Glomerular endothelial cell (primary cell): ENCODE data around the gene HIP1. TPM values are rescaled to one million over a fixed set of nuclear protein-coding genes. Genes with fewer than 3 reads are reported as not detected.
"Not testable (repeated sequence)": the region's sequence is repeated elsewhere in the genome, so short reads cannot be mapped to it uniquely, and the experiment has no call there.

Experiments
- DNase-seq: peaks from one replicate; pipeline ENCODE4 v3.0.0-alpha.2; 2011; ENCODE audit warnings: low read depth, low spot score; ENCODE audit errors: extremely low read depth
- total RNA-seq: library from RNA; depleted of rRNA; stranded (reverse); fragments of >200 nt; gene quantifications from 2 replicates; pipeline ENCODE4 v1.2.3, GENCODE V29; 2015

HIP1 gene
- total RNA-seq, 1 donor from 2014 or later: 35.5 TPM

DNA sequence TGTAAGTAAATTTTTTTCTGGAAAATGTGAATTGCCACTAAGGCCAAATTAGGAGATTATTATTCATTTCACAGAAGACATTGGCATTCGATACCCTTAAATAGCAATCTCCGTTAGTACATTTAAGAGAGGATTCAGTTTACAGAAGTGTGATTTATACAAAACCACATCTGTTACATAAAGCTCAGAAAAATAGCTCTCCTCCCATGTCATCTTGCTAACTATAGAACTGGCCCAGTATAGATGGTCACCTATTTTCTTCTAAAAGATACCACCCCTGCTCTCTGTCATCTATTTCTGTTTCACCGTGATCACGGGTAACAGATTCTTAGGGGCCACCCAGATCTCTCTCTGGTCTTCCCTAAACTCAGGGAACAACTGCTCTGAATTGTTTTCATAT, 119.1 kb downstream of the HIP1 start:
- DNase-seq: no peak

DNA sequence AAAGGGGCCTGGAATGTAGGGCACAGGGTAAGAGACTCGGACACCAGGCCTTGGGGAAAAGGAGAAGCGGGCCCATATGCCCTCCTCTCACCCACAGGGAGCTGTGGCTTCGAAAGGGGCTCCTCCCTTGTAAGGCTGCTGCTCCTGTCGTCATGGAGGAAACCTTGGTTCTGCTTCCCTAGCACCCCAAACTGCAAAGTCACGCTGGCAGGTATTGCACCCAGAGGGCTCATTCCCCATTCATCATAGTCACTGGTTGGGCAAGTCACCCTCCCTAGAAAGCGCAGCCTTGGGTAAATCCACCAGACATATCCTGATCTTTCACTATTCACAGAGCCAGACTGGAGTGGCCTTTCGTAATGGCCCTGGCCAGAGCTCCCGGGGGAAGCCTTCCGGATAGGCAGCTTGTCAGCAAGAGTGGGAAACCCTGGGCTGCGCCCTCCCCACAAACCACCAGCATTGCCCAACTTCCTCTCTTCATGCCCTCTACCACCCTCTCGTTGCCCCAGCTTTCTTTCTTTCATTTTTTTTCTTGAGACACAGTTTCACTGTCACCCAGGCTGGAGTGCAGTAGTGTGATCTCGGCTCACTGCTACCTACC, 121.0 kb downstream of the HIP1 start:
- DNase-seq: no peak

DNA sequence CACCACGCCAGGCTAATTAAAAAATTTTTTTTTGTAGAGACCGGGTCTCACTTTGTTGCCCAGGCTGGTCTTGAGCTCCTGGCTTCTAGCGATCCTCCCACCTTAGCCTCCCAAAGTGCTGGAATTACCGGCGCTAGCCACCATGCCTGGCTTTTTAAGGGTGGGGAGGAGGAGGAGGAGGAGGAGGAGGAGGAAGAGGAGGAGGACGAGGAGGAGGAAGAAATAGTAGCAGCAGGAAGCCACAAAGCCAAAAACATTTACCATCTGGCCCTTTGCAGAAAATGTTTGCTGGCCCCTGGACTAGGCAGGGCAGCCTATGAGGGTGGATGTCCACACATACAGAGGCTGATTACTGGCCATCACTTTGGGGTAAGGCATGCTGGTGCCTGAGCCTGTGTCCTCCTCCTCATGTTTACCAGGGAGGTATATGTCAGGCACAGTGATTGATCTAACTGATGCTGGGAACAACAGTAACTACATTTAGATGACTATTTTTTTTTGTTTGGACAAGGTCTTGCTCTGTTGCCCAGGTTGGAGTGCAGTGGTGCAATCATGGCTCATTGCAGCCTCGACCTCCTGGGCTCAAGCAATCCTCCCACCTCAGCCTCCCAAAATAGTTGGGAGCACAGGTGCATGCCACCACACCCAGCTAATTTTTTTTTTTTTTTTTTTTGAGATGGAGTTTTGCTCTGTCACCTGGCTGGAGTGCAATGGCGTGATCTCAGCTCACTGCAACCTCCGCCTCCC, 122.1 kb downstream of the HIP1 start:
- DNase-seq: no peak

DNA sequence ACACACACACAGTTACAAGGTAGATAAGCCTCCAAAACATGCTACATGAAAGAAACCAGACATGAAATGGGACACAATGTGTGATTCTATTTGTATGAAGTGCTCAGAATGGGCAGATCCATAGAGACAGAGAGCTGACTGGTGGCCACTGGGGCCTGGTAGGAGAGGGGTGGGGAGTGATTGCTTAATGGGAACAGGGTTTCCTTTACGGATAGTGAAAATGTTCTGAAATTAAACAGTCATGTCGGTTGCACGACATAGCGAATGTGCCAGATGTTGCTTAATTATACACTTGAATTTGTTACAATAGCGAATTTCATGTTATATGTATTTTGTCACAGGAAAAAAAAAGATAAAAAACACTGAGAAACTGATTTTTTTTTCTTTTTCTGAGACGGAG, 124.3 kb downstream of the HIP1 start:
- no peak for DNase-seq

DNA sequence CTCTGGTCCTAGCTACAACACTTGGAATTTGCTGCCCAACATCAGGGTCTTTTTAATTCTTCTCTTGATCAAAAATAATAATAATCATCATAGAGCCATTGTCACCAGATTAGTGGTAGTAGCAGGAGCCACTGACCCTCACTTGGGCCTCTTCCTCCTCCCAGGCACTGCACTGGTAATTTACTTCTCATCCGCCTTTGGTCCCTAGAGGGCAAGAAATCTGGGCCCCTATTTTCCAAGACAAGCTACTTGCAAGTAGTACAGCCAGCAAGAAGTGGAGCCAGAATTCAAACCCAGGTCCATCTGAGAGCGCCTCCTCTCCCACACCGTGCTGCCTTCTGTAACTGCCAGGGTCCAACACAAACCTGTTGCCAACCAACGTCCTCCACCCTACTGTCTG, 125.4 kb downstream of the HIP1 start:
- no peak for DNase-seq

DNA sequence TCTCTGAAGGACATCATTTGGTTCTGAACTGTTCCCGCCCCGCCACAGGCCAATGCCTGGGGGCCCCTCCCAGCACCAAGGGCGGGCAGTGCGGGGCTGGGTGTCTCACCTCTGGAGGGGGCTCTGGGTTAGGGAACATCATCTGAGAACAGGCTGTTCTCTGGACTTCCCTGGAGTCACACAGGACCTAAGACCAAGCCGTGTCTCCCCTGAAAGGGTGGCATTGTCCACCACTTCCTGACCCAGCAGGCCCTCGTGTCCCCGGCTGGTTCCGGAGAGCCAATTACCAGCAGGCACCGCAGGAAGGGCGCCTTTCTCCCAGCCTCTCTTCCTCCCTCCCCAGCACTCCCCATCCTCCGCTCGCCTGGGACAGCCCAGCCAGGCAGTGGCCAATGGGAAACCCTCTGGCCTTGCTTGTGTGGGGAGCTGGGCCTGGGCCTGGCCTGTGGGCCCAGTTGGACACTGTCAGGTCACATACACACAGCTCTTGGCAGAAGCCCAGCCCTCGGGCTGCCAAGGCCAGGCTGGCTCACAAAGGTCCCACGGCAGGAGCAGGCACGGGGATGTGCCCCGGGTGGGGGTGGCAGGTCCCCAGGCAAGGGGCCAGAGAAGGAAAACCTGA, 127.1 kb downstream of the HIP1 start:
- no peak for DNase-seq

DNA sequence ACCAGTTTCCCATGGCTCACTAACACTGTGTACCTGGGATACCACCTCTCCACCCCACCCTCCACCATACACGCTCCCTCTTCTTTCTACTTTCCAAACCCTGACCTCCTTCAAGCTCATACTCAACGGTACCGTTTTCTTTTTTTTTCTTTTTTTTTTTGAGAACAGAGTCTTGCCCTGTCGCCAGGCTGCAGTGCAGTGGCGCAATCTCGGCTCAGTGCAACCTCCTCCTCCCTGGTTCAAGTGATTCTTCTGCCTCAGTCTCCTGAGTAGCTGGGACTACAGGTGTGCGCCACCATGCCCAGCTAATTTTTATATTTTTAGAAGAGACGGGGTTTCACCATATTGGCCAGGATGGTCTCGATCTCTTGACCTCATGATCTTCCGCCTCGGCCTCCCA, 129.3 kb downstream of the HIP1 start:
- DNase-seq: not testable (repeated sequence)

DNA sequence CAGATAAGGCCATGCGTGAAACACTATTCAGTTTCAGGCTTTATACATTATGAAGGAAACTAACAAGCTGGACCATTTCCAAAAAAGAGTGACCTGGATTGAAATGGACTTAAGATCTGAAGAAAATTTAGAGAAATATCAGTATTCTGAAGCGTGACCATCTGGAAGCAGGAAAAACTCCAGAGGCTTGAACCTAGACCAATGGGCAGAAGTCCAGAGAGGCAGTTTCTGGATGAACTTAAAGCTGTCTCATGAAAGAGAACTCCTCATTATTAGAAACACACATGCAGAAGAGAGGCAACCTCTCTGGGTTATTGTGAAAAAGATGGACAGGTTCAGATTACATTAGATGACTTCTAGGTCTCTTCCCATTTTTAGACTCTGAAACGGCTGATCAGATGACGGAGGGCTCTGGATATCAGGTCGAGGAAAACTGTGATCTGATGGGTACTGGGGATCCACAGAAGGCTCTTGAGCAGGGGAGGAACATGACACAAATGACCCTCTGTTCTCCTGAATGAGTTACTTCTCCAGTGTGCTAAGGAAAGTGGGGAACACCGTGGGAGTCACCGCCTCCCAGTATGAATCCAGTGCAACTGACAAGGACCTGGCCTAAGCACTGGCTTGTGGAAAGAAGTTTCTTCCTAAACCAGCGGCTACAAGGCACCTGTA, 130.2 kb downstream of the HIP1 start:
- DNase-seq: no peak

DNA sequence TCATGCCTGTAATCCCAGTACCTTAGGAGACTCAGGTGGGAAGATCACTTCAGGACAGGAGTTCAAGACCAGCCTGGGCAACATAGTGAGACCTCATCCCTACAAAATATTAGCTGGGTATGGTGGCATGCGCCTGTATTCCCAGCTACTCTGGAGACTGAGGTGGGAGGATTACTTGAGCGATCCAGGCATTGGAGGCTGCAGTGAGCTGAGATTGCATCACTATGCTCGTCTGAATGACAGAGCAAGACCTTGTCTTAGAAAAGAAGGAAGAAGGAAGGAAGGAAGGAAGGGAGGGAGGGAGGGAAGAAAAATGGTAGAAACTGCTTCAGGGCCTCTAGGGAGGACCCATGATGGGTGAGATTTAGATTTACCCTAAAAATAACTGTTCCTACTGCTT, 134.3 kb downstream of the HIP1 start:
- no peak for DNase-seq

DNA sequence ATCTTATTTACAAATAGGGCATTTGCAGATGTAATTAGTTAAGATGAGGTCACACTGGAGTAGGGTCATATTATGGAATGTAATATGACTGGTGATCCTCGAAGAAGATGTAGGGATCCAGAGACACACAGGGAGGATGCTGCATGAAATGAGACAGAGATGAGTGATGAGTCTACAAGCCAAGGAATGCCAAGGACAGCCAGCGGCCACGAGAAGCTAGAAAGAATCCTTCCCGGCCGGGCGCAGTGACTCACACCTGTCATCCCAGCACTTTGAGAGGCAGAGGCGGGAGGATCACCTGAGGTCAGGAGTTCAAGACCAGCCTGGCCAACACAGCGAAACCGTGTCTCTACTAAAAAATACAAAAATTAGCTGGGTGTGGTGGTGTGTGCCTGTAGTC, 135.9 kb downstream of the HIP1 start:
- DNase-seq: not testable (repeated sequence)

DNA sequence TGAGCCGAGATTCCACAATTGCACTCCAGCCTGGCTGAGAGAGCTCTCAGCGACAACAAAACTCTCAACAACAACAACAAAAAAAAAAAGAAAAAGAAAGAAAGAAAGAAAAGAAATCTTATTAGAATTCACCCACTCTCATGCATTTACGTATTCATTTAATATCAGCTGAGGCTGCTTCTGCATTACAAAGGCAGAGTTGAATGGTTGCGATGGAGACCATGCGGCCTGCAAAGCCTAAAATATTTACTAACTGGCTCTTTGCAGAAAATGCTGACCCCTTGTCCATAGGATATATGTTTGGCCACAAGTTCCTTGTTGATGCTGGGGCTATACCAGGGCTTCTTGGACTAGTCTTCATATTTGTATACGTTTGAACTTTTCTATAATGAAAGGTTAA, 137.2 kb downstream of the HIP1 start:
- no peak for DNase-seq

DNA sequence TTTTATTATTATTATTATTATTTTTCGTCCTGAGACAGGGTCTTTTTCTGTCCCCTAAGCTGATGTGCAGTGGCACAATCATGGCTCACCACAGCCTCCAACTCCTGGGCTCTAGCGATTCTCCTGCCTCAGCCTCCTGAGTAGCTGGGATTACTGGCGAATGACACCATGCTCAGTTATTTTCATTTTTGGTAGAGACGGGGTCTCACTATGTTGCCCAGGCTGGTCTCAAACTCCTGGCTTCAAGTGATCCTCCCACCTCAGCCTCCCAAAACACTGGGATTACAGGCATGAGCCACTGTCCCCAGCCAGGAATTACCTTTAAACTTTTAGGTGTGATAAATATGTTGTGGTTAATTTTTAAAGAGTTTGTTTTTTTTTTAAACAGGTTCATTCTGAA, 138.0 kb downstream of the HIP1 start:
- not testable (repeated sequence) for DNase-seq

DNA sequence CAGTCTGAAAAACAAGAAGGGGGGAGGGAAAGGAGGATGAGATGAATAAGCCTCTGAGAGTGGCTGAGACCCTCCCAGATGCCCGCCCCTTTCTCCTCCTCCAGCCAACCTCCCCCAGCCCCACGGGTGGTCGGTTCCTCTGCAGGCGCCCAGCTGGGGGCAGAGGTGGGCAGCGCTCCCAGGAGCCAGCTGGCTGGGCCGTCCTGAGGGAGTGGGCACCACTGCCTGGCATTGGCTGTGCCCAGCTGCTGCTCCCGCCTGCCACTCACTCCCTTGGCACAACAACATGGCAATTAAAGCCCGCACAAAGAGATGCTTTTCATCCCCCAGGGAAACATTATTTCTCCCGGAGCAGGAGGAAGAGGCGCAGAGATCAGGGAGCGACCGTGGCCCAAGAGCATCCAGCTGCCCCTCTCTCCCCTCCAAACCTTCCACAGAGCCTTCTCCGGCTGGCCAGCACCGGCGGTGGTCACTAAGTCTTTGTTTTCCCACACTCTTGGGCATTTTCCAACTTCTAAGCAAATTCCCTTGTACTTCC, 139.4 kb downstream of the HIP1 start:
- no peak for DNase-seq

DNA sequence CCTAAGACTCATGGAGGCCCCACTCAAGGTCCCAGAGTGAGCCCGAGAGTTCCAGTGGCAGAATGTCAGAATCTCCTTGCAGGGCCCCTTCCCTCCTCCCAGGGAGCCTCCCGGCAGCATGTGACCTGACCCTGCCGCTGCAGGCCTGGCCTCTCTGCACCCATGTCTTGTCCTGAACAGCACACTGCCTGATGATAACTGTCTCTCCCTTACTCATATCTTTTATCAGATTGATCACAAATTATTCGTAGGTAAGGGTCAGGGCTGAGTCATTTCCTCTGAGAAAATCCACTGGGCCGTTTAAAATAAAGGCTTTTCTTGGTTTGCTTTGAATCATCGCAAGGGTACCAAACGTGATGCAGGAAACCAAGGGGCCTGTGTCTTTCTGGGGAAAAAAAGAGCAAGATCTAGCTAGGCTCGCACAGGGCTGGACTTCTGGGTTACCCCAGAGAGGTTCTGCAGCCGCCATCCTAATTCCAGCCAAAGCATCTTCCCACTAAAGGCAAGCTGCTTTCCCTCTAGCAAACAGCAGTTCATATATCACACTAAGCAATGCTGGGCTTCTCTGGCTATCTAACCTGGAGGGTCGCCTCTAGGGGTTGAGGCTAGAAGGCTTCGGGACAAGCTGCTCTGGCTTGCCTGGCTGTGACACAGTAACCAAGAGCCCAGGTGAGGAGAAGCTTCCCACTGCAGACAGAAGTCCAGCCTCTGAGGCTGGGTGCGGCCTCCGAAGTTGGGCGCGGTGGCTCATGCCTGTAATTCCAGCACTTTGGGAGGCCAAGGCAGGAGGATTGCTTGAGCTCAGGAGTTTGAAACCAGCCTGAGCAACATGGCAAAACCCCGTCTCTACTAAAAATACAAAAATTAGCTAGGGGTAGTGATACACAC, 141.8 kb downstream of the HIP1 start:
- no peak for DNase-seq

DNA sequence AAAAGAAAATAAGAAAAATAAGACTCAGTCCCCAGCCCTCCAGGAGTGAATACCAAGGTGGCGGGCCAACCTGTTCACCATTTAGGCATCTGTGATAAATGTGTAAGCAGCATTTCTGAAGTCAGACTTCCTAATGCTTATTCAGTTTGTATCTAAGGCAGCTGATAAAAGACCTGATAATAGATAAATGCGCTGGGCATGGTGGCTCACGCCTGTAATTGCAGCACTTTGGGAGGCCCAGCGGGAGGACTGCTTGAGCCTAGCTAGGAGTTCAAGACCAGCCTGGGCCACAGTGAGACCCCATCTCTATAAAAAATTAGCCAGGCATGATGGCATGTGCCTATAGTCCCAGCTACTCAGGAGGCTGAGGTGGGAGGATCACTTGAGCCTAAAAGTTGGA, 143.0 kb downstream of the HIP1 start:
- DNase-seq: no peak

DNA sequence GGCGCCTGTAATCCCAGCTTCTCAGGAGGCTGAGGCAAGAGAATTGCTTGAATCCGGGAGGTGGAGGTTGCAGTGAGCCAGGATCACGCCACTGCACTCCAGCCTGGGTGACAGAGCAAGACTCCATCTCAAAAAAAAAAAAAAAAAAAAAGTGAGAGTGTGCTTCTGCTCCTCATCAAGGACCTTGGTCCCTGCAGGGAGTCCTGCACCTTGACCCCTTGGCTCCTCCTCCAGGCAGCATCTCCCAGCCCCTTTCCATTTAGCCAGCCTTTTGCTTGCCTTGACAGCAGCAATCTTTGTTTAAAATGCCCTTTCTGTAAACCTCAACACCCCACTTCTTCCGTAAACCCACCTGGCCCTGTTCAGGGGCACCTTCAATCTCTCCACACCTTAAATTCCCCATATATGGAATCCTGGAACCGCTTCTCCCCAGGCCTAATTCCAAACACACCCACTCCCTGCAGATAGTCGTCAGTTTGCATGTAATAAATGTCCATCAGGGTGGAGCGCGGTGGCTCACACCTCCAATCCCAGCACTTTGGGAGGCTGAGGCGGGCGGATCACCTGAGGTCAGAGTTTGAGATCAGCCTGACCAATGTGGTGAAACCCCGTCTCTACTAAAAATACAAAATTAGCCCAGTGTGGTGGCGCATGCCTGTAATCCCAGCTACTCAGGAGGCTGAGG, 145.1 kb downstream of the HIP1 start:
- DNase-seq: not testable (repeated sequence)

DNA sequence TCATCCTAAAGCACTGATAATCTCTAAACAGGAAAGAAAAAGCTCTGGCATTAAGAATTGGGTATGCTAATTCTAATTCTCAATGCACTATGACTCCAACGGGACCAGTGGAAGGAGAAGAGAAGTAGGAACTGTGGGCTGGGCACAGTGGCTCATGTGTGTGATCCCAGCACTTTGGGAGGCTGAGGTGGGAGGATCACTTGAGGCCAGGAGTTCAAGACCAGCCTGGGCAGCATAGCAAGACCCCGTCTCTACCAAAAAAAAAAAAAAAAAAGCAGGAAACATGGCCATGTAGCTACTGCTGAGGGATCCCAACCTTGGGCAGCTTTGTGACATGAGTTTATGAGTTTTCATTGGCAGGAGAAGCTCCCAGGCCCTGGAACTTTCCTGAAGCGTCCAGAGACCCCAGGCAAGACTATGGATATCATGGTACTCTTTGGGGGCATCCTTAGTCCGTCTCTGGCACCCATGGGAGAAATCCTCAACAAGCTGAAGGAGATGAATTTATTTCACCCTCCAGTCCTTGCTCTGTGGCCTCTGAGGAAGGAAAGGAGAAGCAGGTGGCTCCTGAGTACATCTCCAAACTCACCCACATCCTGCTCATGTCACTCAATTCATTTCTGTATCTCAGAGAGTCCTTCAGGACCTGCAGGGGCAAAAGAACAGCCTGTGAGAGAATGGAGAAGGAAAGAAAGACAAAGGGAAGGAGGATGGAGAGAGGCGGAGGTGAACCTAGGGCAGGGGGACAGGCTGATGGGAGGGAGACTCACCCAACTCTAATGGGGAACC, 147.1 kb downstream of the HIP1 start:
- DNase-seq: no peak

DNA sequence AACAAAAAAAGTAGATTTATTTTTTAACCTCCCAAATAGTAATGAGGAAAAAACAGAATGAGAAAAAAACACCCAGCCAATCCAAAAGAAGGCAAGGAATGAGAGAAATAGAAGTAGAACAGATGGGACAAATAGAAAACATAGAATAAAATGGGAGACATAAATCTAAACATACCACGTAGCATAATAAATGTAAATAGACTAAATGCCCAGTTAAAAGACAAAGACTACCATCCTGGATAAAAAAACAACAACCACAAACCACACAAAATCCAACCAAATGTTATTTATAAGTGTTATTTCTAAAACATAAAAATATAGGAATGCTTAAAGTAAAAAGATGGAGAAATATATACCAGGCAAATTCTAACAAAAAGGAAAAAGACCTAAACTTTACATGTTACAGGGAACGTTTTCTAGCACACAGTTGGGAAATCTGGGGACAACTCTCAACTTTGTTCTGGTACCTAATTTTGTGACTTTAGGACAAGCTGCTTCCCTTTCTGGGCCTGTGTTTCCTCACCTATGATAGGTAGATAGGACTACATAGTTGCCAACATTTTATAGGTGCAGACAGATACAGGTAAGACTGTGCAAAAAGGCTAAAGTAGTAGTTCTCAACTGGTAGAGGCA, 148.3 kb downstream of the HIP1 start:
- no peak for DNase-seq

DNA sequence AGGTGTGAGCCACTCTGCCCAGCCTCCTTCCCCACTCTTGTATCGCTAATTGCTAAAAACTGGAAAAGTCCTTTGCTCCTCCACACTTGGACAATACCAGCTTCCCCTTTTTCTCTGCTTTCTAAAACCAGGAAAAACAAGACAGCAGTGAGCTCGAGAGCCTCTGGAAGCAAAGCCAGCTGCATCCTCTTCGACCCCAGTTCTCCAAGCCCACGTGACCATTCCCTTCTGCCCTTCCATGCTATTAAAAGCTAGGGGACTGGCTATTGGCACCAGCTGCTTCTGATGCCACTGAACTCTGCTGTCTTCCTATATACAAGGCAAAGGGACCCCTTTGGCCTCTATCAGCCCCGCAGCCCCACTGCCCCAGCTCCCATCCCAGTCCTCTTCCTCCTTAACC, 154.4 kb downstream of the HIP1 start:
- DNase-seq: no peak
